Neural cell (in vitro differentiated cells): Measurements from ENCODE around the gene PCNA. TPM values are rescaled to one million over a fixed set of nuclear protein-coding genes. Genes with fewer than 3 reads are reported as not detected.
A peak's percentile ranks its signal among the peaks of the same experiment; 100 is the strongest.

Experiments
- H2AFZ ChIP-seq: fragments of 200-600, 300-800 bp; sonication (generic), shearing (Covaris generic); 2 replicates; pipeline ENCODE4 v1.6.0; 2014; ENCODE audit warnings: low read depth, mild to moderate bottlenecking, antibody characterized with exemption, low read length, moderate library complexity
- H3F3A ChIP-seq: fragments of 200-600 bp; shearing (Covaris generic); 2 replicates; pipeline ENCODE4 v1.6.1; 2016; ENCODE audit warnings: mild to moderate bottlenecking, moderate library complexity, mixed read lengths, antibody characterized with exemption, low read length; ENCODE audit not compliant: insufficient read depth, poor library complexity, severe bottlenecking
- H3K27ac ChIP-seq: fragments of 200-600, 300-800 bp; sonication (generic), shearing (Covaris generic); 2 replicates; pipeline ENCODE4 v1.5.1; 2014; ENCODE audit warnings: mild to moderate bottlenecking, low read length, moderate library complexity
- H3K27me3 ChIP-seq: fragments of 300-800, 200-600 bp; sonication (generic), shearing (Covaris generic); 2 replicates; pipeline ENCODE4 v1.6.0; 2014; ENCODE audit warnings: mild to moderate bottlenecking, low read depth, low read length, moderate library complexity; ENCODE audit not compliant: insufficient read depth
- H3K36me3 ChIP-seq: fragments of 300-800, 200-600 bp; sonication (generic), shearing (Covaris generic); 2 replicates; pipeline ENCODE4 v1.5.1; 2014; ENCODE audit warnings: mild to moderate bottlenecking, antibody characterized with exemption, low read length, moderate library complexity; ENCODE audit not compliant: insufficient read depth
- H3K4me2 ChIP-seq: fragments of 300-800, 200-600 bp; sonication (generic), shearing (Covaris generic); 2 replicates; pipeline ENCODE4 v1.6.0; 2014; ENCODE audit warnings: mild to moderate bottlenecking, low read length
- H3K4me3 ChIP-seq: fragments of 300-800, 200-600 bp; sonication (generic), shearing (Covaris generic); 2 replicates; pipeline ENCODE4 v1.5.1; 2014; ENCODE audit warnings: mild to moderate bottlenecking, low read length, moderate library complexity
- H3K79me2 ChIP-seq: fragments of 200-600 bp; shearing (Covaris generic); replicated peaks from 2 replicates; pipeline ENCODE4 v1.6.0; 2014; ENCODE audit warnings: mild to moderate bottlenecking, low read length, moderate library complexity; ENCODE audit not compliant: insufficient read depth
- H3K9ac ChIP-seq: fragments of 300-800, 200-600 bp; sonication (generic), shearing (Covaris generic); 2 replicates; pipeline ENCODE4 v1.6.1; 2016; ENCODE audit warnings: mild to moderate bottlenecking, low read length, mixed read lengths
- H3K9me2 ChIP-seq: fragments of 200-600 bp; shearing (Covaris generic); 2 replicates; pipeline ENCODE4 v1.6.1; 2016; ENCODE audit warnings: mild to moderate bottlenecking, low read length, mixed read lengths; ENCODE audit not compliant: insufficient read depth
- H3K9me3 ChIP-seq: fragments of 200-600, 300-800 bp; sonication (generic), shearing (Covaris generic); 2 replicates; pipeline ENCODE4 v1.6.1; 2016; ENCODE audit warnings: mild to moderate bottlenecking, mixed run types, low read length, moderate library complexity, mixed read lengths
- H4K20me1 ChIP-seq: fragments of 200-600 bp; shearing (Covaris generic); 2 replicates; pipeline ENCODE4 v1.6.1; 2016; ENCODE audit warnings: mild to moderate bottlenecking, mixed run types; ENCODE audit not compliant: insufficient read depth
- EP300 ChIP-seq: fragments of 450-650 bp; conservative IDR thresholded peaks from 2 replicates; pipeline ENCODE4 v1.6.1; 2014; ENCODE audit warnings: antibody characterized with exemption, mild to moderate bottlenecking, moderate library complexity; ENCODE audit not compliant: poor library complexity, severe bottlenecking
- EZH2 ChIP-seq: fragments of 200-600, 300-800 bp; shearing (Covaris generic), sonication (generic); IDR thresholded peaks from 2 replicates; pipeline ENCODE4 v1.6.1; 2014; ENCODE audit warnings: antibody characterized with exemption, low read length, borderline replicate concordance, mild to moderate bottlenecking; ENCODE audit not compliant: insufficient read depth, poor library complexity, severe bottlenecking
- MXI1 ChIP-seq: fragments of 450-650 bp; conservative IDR thresholded peaks from 2 replicates; pipeline ENCODE4 v1.6.1; 2014; ENCODE audit warnings: antibody characterized with exemption, mild to moderate bottlenecking; ENCODE audit not compliant: poor library complexity, severe bottlenecking
- POLR2AphosphoS5 ChIP-seq: IDR thresholded peaks from 2 replicates; pipeline ENCODE4 v1.6.1; 2012
- RAD21 ChIP-seq: fragments of 450-650 bp; conservative IDR thresholded peaks from 2 replicates; pipeline ENCODE4 v1.6.1; 2014; ENCODE audit warnings: antibody characterized with exemption, mild to moderate bottlenecking, moderate library complexity
- SMC3 ChIP-seq: fragments of 450-650 bp; conservative IDR thresholded peaks from 2 replicates; pipeline ENCODE4 v1.6.1; 2014; ENCODE audit warnings: antibody characterized with exemption, mild to moderate bottlenecking, moderate library complexity; ENCODE audit not compliant: poor library complexity
- TAF1 ChIP-seq: IDR thresholded peaks from 2 replicates; pipeline ENCODE4 v1.6.1; 2012; ENCODE audit warnings: low read depth
- polyA plus RNA-seq: library from polyadenylated mRNA; depleted of rRNA; stranded (reverse); fragments of >200 nt; gene quantifications from 2 replicates; pipeline ENCODE4 v1.2.3, GENCODE V29; 2014
- TF ChIP-seq, protein P1 (sequence below): IDR thresholded peaks from 2 replicates; pipeline ENCODE4 v1.6.1; 2012; ENCODE audit warnings: borderline replicate concordance
- TF ChIP-seq, protein P2 (sequence below): fragments of 450-650 bp; IDR thresholded peaks from 2 replicates; pipeline ENCODE4 v1.5.1; 2014; ENCODE audit warnings: antibody characterized with exemption, mild to moderate bottlenecking, moderate library complexity; ENCODE audit not compliant: poor library complexity, severe bottlenecking

Gene PCNA
- polyA plus RNA-seq, 1 donor from 2014 or later: 165 TPM

DNA sequence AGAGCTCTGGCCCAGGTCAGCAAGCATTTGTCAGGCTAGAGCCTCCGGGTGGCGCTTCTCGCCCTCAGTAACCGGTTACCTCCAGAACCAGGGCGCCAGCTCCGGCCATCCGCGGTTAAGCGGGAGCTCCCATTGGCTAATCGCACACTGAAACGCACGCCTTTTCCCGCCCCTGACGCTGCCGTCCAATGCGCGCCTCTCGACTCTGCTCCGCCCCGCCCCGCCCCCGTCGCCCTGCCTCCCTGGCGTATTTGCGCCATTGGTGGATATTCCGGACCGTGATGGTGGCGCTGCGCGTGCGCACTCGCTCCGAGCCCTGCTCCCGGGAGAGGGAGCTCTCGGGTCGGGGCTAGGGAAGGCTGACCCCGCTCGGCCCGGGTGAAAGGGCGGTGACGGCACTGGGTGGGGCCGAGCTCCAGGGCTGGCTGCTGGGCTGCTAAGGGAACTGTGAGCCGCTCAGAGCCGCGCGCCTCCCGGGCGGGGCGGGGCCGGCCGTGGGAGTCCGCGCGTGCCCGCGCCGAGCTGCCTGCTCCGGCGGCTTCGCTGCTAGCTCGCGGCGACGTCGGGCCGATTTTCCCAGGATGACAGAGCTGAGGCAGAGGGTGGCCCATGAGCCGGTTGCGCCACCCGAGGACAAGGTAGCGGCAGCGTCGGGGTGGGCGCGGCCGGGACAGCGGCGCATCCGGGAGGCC is 6.9 kb upstream of the PCNA start, which contains the start of gene CDS2:
CDS2 (plus strand) TSS at position 497 of the 692 bp plus-strand sequence; CDS start at position 582, 85 bp downstream.
- H3F3A ChIP-seq: peaks cover 4% of the 10 kb centered on the region
- no peaks in the 10 kb centered on the region for H3K27me3 ChIP-seq
- peak within 1 kb of the TSS; percentile 95 for H3K4me2 ChIP-seq
- peak within 1 kb of the TSS; percentile 92 for H3K9ac ChIP-seq
- H3K27ac ChIP-seq: peak within 1 kb of the TSS; percentile 91
- H3K9me3 ChIP-seq: no peaks in the 10 kb centered on the region
- H3K36me3 ChIP-seq: no peaks in the 10 kb centered on the region
- H3K4me3 ChIP-seq: peak within 1 kb of the TSS; percentile 91
- peaks cover 37% of the 10 kb centered on the region for H3K79me2 ChIP-seq
- no peaks in the 10 kb centered on the region for H3K9me2 ChIP-seq
- peak within 1 kb of the TSS; percentile 74 for H2AFZ ChIP-seq
- TF ChIP-seq, protein P1, sequence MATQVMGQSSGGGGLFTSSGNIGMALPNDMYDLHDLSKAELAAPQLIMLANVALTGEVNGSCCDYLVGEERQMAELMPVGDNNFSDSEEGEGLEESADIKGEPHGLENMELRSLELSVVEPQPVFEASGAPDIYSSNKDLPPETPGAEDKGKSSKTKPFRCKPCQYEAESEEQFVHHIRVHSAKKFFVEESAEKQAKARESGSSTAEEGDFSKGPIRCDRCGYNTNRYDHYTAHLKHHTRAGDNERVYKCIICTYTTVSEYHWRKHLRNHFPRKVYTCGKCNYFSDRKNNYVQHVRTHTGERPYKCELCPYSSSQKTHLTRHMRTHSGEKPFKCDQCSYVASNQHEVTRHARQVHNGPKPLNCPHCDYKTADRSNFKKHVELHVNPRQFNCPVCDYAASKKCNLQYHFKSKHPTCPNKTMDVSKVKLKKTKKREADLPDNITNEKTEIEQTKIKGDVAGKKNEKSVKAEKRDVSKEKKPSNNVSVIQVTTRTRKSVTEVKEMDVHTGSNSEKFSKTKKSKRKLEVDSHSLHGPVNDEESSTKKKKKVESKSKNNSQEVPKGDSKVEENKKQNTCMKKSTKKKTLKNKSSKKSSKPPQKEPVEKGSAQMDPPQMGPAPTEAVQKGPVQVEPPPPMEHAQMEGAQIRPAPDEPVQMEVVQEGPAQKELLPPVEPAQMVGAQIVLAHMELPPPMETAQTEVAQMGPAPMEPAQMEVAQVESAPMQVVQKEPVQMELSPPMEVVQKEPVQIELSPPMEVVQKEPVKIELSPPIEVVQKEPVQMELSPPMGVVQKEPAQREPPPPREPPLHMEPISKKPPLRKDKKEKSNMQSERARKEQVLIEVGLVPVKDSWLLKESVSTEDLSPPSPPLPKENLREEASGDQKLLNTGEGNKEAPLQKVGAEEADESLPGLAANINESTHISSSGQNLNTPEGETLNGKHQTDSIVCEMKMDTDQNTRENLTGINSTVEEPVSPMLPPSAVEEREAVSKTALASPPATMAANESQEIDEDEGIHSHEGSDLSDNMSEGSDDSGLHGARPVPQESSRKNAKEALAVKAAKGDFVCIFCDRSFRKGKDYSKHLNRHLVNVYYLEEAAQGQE: peak; percentile 18
- TF ChIP-seq MXI1: peak; percentile 64
- TF ChIP-seq TAF1: peak; percentile 25
- TF ChIP-seq, protein P2, sequence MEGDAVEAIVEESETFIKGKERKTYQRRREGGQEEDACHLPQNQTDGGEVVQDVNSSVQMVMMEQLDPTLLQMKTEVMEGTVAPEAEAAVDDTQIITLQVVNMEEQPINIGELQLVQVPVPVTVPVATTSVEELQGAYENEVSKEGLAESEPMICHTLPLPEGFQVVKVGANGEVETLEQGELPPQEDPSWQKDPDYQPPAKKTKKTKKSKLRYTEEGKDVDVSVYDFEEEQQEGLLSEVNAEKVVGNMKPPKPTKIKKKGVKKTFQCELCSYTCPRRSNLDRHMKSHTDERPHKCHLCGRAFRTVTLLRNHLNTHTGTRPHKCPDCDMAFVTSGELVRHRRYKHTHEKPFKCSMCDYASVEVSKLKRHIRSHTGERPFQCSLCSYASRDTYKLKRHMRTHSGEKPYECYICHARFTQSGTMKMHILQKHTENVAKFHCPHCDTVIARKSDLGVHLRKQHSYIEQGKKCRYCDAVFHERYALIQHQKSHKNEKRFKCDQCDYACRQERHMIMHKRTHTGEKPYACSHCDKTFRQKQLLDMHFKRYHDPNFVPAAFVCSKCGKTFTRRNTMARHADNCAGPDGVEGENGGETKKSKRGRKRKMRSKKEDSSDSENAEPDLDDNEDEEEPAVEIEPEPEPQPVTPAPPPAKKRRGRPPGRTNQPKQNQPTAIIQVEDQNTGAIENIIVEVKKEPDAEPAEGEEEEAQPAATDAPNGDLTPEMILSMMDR: peak; percentile 82
- TF ChIP-seq RAD21: peak; percentile 78
- peak; percentile 57 for TF ChIP-seq EP300
- TF ChIP-seq SMC3: peak; percentile 86
- TF ChIP-seq EZH2: no peak
- peak; percentile 79 for TF ChIP-seq POLR2AphosphoS5
- H4K20me1 ChIP-seq: no peaks in the 10 kb centered on the region

DNA sequence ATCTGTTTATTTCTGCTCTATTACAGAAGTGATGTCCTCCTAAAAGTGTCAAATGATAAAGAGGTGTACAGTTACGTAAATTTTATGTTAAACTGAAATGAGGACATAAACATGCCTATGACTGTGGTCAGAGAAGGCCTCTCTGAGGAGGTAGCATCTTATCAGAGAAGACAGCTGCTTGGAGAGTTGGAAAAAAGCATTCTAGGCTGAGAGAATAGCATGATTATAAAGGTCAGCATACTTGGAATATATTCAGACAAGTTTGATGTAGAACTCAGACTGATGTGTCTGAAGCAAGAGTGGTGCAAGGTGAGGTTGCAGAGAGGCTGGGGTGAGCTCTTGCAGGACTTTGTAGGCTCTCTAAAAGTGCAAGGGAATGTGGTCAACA is 3.1 kb upstream of the PCNA start:
- TF ChIP-seq, protein P1: no peak
- TF ChIP-seq RAD21 (no peak), POLR2AphosphoS5 (no peak), EZH2 (no peak), TAF1 (no peak), SMC3 (no peak), EP300 (no peak), MXI1 (no peak)
- TF ChIP-seq, protein P2: no peak
- peaks cover 9% of the 10 kb centered on the region for H4K20me1 ChIP-seq
- H3K27ac ChIP-seq: no peak overlapping the region
- H3F3A ChIP-seq: peaks cover 4% of the 10 kb centered on the region
- H3K9ac ChIP-seq: no peak overlapping the region
- H2AFZ ChIP-seq: no peak overlapping the region
- H3K4me2 ChIP-seq: no peak overlapping the region
- no peaks in the 10 kb centered on the region for H3K27me3 ChIP-seq
- no peak overlapping the region for H3K4me3 ChIP-seq
- H3K36me3 ChIP-seq: no peaks in the 10 kb centered on the region
- no peaks in the 10 kb centered on the region for H3K9me3 ChIP-seq
- no peaks in the 10 kb centered on the region for H3K9me2 ChIP-seq
- peaks cover 19% of the 10 kb centered on the region for H3K79me2 ChIP-seq
